Measurements from ENCODE around the gene RHO.

Gene RHO

DNA sequence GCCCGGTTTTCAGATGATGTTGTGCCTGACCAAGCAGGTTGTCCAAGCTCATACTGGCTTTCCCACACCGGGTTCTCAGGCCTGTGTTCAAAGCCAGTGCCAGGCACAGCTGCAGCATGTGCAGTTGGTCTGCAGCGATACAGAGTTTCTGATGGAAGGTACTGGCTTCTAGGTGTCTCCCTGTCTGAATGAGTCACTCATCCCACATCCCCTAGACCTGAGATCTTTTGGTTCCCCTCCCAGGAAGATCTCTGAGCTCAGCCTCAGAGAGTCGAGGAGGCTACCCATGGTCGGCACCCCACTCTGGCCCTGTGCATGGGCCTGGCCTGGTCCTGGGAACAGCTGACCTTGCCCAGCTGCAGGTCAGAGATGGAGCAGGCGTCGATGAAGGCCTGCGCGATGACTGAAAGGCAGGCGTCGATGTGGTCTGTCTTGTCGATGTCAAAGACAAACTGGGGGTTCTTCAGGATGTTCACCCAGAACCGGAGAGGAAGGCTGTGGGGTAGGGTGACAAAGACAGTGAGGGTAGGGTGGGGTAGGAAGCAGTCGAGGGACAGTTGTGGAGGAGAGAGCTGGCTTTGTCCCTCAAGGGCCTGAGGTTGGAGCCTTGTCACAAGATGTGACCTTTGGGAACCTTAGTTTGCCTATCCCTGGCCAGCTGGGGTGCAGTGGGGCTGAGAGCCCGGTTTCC, 29.8 kb downstream of the RHO start:
- H3K4me3 ChIP-seq (ENCODE audit: low read depth, low read length) = no peak overlapping the region
- no peak for DNase-seq (ENCODE audit: low read depth)
- TF ChIP-seq, protein P1, sequence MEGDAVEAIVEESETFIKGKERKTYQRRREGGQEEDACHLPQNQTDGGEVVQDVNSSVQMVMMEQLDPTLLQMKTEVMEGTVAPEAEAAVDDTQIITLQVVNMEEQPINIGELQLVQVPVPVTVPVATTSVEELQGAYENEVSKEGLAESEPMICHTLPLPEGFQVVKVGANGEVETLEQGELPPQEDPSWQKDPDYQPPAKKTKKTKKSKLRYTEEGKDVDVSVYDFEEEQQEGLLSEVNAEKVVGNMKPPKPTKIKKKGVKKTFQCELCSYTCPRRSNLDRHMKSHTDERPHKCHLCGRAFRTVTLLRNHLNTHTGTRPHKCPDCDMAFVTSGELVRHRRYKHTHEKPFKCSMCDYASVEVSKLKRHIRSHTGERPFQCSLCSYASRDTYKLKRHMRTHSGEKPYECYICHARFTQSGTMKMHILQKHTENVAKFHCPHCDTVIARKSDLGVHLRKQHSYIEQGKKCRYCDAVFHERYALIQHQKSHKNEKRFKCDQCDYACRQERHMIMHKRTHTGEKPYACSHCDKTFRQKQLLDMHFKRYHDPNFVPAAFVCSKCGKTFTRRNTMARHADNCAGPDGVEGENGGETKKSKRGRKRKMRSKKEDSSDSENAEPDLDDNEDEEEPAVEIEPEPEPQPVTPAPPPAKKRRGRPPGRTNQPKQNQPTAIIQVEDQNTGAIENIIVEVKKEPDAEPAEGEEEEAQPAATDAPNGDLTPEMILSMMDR (IDR thresholded peaks at IDR 0.05; ENCODE audit: control insufficient read depth, extremely low read depth, insufficient read depth) = no peak

DNA sequence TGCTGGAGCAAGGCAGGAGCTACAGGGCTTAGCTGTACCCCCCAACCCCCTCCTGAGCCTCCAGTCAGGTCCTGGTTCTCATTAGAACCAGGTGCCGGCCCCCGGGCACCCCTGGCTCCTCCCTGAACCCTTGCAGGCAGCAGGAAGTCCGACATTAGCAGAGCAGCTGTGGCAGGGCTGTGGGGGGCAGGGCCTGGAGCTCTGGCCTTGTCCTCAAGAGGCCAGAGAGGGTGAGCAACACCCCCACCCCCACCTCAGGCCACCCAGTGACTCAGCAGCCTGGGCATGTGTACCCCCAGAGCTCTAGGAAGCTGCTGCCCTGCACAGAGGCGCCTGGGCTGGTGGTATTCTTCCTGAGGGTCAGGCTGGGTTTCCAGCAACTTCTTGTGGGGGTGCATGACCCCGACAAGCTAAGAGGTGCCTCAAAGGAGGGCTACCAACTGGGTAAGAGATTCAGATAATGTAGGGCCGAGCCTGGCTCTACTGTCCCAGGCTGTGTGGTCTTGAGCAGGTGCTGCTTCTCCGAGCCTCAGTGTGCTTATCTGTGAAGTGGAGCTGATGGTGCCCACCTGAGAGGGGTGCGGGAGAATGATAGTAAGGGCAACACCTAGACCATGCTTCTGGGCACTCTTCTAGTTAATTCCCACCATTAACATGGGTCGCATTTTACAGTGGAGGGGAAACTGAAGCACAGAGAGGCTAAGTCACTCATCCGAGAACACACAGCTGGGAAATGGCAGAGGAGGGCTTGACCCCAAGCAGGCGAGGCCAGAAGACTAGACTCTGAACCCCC, 30.5 kb downstream of the RHO start:
- H3K4me3 ChIP-seq (ENCODE audit: low read depth, low read length) = no peak overlapping the region
- DNase-seq (ENCODE audit: low read depth) = no peak
- TF ChIP-seq, protein P1 (IDR thresholded peaks at IDR 0.05; ENCODE audit: control insufficient read depth, extremely low read depth, insufficient read depth) = no peak

DNA sequence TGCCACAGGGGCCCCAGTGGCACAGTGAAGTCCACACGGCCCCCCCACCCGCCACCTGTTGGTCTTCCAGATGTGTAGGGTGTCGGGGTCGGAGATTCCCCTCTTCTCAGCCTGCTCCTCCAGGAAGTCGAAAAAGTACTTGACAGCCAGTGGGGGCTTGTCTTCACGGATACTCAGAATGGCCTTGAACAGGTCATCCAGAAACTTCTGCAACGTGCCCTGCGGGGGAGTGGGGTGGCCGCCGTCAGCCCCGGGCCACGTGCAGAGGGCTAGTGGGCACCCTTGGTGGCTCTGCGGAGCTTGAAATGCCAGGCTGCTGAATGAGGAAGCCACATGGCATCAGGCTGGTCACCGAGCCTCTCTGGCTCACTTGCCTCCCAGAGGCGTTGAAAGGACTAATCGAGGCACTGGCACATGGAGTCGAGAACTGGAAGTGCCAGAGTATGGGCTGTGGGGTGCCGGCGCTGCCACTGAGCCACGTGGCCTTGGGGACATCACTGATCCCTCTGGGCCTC, 31.2 kb downstream of the RHO start:
- TF ChIP-seq, protein P1 (IDR thresholded peaks at IDR 0.05; ENCODE audit: control insufficient read depth, extremely low read depth, insufficient read depth) = no peak

DNA sequence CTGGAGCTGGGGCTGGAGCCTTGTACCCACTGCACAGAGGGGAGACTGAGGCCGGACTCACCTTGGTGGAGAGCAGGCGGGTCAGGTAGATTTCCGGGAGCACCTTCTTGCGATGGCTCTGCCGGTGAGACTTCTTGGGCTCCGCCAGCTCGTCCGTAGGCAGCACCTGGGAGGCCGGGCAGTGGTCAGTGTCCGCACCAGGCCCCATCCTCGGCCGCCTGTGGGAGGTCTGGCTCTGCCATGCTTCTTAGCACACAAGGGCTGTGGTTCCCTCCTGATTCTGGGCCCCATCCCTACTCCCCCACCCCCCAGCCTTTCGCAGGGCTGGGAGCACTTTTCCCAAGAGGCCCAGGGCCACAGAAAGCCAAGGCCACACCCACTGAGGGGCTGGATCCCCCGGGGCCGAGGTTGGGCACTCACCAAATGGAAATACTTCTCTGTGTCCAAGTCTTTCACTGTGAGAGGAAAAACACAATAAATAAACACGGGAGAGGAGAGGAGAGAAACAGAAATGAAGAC, 31.9 kb downstream of the RHO start:
- TF ChIP-seq, protein P1 (IDR thresholded peaks at IDR 0.05; ENCODE audit: control insufficient read depth, extremely low read depth, insufficient read depth) = no peak
- no peak overlapping the region for H3K4me3 ChIP-seq (ENCODE audit: low read depth, low read length)

More for the DNA sequence above, 31.2 kb downstream of the RHO start:
- DNase-seq (ENCODE audit: low read depth) = no peak
- H3K4me3 ChIP-seq (ENCODE audit: low read depth, low read length) = no peak overlapping the region

DNA sequence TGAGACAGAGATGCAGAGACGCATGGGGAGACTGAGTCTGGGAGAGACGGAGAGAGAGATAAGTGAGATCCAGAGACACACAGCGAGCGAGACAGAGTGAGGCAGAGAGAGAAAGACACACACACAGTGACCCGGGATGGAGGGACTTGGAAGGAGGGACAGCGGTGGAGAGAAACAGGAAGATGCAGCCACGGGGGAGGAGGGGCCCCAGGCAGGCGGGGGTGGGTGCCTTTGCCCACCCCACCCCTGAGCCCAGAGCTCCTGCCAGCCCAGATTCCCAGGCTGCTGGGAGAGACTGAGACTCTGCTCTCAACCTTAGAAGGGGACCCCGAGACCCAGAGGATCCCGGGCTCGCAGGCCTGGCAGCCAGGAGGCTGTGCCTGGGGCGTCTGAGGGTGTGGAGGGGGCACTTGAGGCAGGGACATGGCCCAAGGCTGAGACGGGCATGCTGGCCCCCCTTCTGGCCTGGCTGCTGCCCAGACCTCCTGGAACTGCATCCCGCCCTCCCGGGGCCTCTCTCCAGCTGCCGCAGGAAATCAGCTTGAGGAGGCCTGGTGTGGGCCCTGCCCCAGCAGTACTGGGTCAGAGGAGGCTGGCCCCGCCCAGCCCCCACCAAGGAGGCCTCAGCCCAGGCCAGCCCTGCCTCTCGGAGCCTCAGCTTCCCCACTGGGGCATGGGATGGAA, 32.6 kb downstream of the RHO start:
- no peak for DNase-seq (ENCODE audit: low read depth)
- TF ChIP-seq, protein P1 (IDR thresholded peaks at IDR 0.05; ENCODE audit: control insufficient read depth, extremely low read depth, insufficient read depth) = no peak
- no peak overlapping the region for H3K4me3 ChIP-seq (ENCODE audit: low read depth, low read length)

More for the DNA sequence above, 31.9 kb downstream of the RHO start:
- DNase-seq (ENCODE audit: low read depth) = no peak

DNA sequence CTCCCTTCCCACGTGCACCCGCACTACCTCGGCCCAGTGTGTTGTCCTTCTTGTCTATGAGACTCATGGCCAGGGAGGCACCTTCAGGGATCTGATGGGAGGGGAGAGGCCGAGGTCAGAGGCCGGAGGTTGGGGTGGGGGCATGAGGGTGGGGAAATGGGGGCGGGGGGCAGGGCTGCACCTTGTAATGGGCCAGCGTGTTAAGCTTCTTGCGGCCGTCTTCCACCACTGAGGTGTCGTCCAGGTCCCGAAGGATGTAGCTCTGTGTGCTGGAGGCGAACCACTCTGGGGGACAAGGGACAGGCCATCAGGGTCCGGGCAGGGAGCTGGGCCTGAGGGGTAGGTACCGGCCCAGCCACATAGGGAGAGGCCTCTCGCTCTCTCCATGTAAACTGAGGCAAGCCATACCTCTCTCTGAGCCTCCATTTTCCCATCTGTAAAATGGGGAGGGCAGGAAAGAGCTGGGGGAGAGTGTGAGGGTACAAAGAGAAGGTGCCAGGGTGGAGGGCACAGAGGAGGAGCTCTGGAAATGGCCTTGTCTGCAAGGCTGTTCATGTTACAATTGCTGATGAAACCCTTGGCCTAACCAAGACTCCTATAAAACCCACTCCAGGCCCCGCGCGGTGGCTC, 33.3 kb downstream of the RHO start:
- TF ChIP-seq, protein P1 (IDR thresholded peaks at IDR 0.05; ENCODE audit: control insufficient read depth, extremely low read depth, insufficient read depth) = no peak
- DNase-seq (ENCODE audit: low read depth) = no peak
- no peak overlapping the region for H3K4me3 ChIP-seq (ENCODE audit: low read depth, low read length)

Measured in LNCaP clone FGC (cell line).